Measurements from ENCODE around the gene SMURF2. TPM values are rescaled to one million over a fixed set of nuclear protein-coding genes. Genes with fewer than 3 reads are reported as not detected.

SMURF2 gene
- total RNA-seq, 1 experiment from 2014 or later, result 24.7 TPM

- CTCF ChIA-PET, result interaction anchor here (0.9 to 1.5 kb wide), 2 partner anchors 76 to 214 kb away, joined by 4 read pairs; no protein-coding TSS in a partner anchor
- POLR2A ChIA-PET (ENCODE audit: low non-redundant PET), result interaction anchor here (0.9 to 1.7 kb wide), 2 partner anchors 9 to 26 kb away, joined by 5 to 8 read pairs; no protein-coding TSS in a partner anchor
- Histone ChIP-seq H3K4me1 (ENCODE audit: insufficient read depth, low read length, poor library complexity, severe bottlenecking) (peaks cover 15% of the 10 kb centered on the region), H3K27me3 (replicated peaks; ENCODE audit: insufficient read depth, low read depth, low read length, poor library complexity) (no peaks in the 10 kb centered on the region), H3K36me3 (ENCODE audit: insufficient read depth, low read length, poor library complexity, severe bottlenecking) (peaks cover 63% of the 10 kb centered on the region), H3K27ac (ENCODE audit: low read depth, low read length, poor library complexity, severe bottlenecking) (peak overlapping the region; percentile 84), H3K9me3 (ENCODE audit: low read depth, low read length, poor library complexity, severe bottlenecking) (no peaks in the 10 kb centered on the region), H3K4me3 (ENCODE audit: low read depth, low read length, poor library complexity, severe bottlenecking) (peak overlapping the region; percentile 88)
- no peak for DNase-seq (ENCODE audit: low spot score)
- TF ChIP-seq, protein P1, sequence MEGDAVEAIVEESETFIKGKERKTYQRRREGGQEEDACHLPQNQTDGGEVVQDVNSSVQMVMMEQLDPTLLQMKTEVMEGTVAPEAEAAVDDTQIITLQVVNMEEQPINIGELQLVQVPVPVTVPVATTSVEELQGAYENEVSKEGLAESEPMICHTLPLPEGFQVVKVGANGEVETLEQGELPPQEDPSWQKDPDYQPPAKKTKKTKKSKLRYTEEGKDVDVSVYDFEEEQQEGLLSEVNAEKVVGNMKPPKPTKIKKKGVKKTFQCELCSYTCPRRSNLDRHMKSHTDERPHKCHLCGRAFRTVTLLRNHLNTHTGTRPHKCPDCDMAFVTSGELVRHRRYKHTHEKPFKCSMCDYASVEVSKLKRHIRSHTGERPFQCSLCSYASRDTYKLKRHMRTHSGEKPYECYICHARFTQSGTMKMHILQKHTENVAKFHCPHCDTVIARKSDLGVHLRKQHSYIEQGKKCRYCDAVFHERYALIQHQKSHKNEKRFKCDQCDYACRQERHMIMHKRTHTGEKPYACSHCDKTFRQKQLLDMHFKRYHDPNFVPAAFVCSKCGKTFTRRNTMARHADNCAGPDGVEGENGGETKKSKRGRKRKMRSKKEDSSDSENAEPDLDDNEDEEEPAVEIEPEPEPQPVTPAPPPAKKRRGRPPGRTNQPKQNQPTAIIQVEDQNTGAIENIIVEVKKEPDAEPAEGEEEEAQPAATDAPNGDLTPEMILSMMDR (conservative IDR thresholded peaks at IDR 0.05; ENCODE audit: low read depth, low read length), result no peak
- no peak for TF ChIP-seq EZH2 (IDR thresholded peaks at IDR 0.05; ENCODE audit: borderline replicate concordance, low read depth, low read length, poor library complexity, severe bottlenecking)
- BruUV-seq (replicated peaks), result no TSS peak
- intact Hi-C loops (cut with micrococcal nuclease; ENCODE audit: unreplicated experiment), result loop anchor here (5.0 kb wide), 1 partner anchor 74 kb away; no protein-coding TSS in a partner anchor
Measured at GRCh38 chr17:64496348-64496785, 165.7 kb downstream of the SMURF2 start.

Small RNAs within 50 kb of the gene (microRNA-seq; reads per million reads assigned to microRNA genes)
- gene MIR3064, result 12.4 reads per million, percentile 34 among the genes with 10 or more reads in this experiment
- not detected for gene MIR5047

Other genes starting within 250 kb of the SMURF2 start
- gene MILR1, start 213.2 kb downstream of the SMURF2 start, total RNA-seq (2021), result not detected in 2 replicates
- gene POLG2, start 165.3 kb downstream of the SMURF2 start, total RNA-seq (2021), result 25.6 and 31.5 TPM in 2 replicates
- 867 and 911 TPM in 2 replicates for gene DDX5, start 156.0 kb downstream of the SMURF2 start, total RNA-seq (2021)
- 66.8 and 72.9 TPM in 2 replicates for gene CEP95, start 155.3 kb downstream of the SMURF2 start, total RNA-seq (2021)

All from A673 (cell line).